Lower leg skin (tissue), 4 donors: Measurements from ENCODE around the gene TBC1D22A. TPM values are rescaled to one million over a fixed set of nuclear protein-coding genes. Genes with fewer than 3 reads are reported as not detected.

Experiments
- DNase-seq, 2 donors: peaks; one replicate each; pipeline ENCODE4 v3.0.0-alpha.2; 2019; ENCODE audit warnings: low spot score in 2 of 2
- H3K4me3 ChIP-seq: fragments of 200-600 bp; sonication (generic); 2 replicates; pipeline ENCODE4 v1.5.1; 2017; ENCODE audit warnings: mild to moderate bottlenecking, low read depth; ENCODE audit not compliant: poor library complexity, severe bottlenecking
- POLR2A ChIP-seq, 2 donors: fragments of 450-650 bp; IDR thresholded peaks; one replicate each; pipeline ENCODE4 v1.6.1; 2016 to 2017; ENCODE audit warnings: antibody characterized with exemption in 2 of 2, mild to moderate bottlenecking in 1 of 2, moderate library complexity in 1 of 2
- WGBS, 2 donors: methylation state at CpG; one replicate each; pipeline ENCODE4 v1.1.5; 2018; 5-methylcytosine and 5-hydroxymethylcytosine counted together
- intact Hi-C: fragments of 100-400 bp; cut with DNase I; formaldehyde crosslinking; loops from one replicate; pipeline ENCODE4 v1.15.0; 2023; ENCODE audit warnings: low total_unique reads
- total RNA-seq, 4 donors: library from RNA; depleted of rRNA; stranded (reverse); fragments of >200 nt; gene quantifications; one replicate each; pipeline ENCODE4 v1.1.0, GENCODE V29; 2016
- TF ChIP-seq, protein P1 (sequence below), 3 donors: fragments of 450-650 bp; IDR thresholded peaks; one replicate each; pipeline ENCODE4 v1.5.1; 2016; ENCODE audit warnings: antibody characterized with exemption in 3 of 3, mild to moderate bottlenecking in 3 of 3, moderate library complexity in 2 of 3

TBC1D22A gene
- total RNA-seq, 4 donors from 2014 or later = 21.8 to 32.3 (median 31.6) TPM

GRCh38 chr22:47146391-47146790, 383.9 kb downstream of the TBC1D22A start:
- no peak for DNase-seq
- WGBS, 2 donors = 88 to 94% methylated on average over 11 of the region's 11 CpGs
- intact Hi-C loops = no loop called here
- TF ChIP-seq, protein P1, sequence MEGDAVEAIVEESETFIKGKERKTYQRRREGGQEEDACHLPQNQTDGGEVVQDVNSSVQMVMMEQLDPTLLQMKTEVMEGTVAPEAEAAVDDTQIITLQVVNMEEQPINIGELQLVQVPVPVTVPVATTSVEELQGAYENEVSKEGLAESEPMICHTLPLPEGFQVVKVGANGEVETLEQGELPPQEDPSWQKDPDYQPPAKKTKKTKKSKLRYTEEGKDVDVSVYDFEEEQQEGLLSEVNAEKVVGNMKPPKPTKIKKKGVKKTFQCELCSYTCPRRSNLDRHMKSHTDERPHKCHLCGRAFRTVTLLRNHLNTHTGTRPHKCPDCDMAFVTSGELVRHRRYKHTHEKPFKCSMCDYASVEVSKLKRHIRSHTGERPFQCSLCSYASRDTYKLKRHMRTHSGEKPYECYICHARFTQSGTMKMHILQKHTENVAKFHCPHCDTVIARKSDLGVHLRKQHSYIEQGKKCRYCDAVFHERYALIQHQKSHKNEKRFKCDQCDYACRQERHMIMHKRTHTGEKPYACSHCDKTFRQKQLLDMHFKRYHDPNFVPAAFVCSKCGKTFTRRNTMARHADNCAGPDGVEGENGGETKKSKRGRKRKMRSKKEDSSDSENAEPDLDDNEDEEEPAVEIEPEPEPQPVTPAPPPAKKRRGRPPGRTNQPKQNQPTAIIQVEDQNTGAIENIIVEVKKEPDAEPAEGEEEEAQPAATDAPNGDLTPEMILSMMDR (IDR thresholded peaks at IDR 0.05) = no peak
- no peak for TF ChIP-seq POLR2A (IDR thresholded peaks at IDR 0.05)
- H3K4me3 ChIP-seq = no peak overlapping the region

GRCh38 chr22:47146941-47147340, 384.5 kb downstream of the TBC1D22A start:
- WGBS, 2 donors = 91 to 94% methylated on average over 16 of the region's 16 CpGs
- no peak for TF ChIP-seq POLR2A (IDR thresholded peaks at IDR 0.05)
- TF ChIP-seq, protein P1 (IDR thresholded peaks at IDR 0.05) = no peak
- DNase-seq = no peak
- no peak overlapping the region for H3K4me3 ChIP-seq
- intact Hi-C loops = no loop called here

DNA sequence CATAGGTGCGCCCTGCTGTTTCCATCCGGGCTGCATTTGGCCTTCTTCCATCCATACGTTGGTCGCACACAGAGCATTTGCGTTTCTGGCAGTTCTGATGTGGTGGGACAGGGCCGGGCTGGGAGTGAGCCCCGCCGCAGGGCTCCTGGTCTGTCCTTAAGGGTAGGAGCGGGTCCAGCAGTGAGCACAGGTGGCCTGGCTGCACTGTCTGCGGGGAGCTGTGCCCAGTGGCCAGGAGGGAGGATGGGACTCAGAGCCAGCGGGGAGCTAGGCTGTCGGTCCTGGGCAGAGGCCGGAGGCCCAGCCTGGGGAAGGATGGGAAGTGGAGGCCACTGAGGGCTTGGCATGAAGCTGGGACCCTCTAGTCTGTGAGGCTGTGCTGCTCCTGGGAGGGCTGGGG, 385.1 kb downstream of the TBC1D22A start:
- 94 to 97% methylated on average over 11 to 13 of the region's 13 CpGs for WGBS, 2 donors
- intact Hi-C loops = no loop called here
- DNase-seq = no peak
- TF ChIP-seq, protein P1 (IDR thresholded peaks at IDR 0.05) = no peak
- no peak for TF ChIP-seq POLR2A (IDR thresholded peaks at IDR 0.05)
- no peak overlapping the region for H3K4me3 ChIP-seq

DNA sequence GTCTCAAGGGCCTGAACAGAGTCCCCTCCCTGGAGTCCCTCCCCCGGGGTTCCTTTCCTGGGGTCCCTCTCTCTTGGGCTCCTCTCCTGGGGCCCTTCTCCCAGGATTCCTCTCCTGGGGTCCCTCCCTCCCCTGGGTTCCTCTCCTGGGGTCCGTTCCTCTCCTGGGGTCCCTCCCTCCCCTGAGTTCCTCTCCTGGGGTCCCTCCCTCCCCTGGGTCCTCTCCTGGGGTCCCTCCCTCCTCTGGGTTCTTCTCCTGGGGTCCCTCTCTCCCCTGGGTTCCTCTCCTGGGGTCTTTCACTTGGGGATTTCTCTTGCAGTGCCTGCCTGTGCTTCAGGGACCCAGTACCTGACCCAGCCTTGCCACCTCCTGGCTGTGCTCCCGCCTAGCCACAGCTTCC, 386.1 kb downstream of the TBC1D22A start:
- WGBS, 2 donors = 81 to 84% methylated on average over 3 of the region's 3 CpGs
- TF ChIP-seq, protein P1 (IDR thresholded peaks at IDR 0.05) = no peak
- TF ChIP-seq POLR2A (IDR thresholded peaks at IDR 0.05) = no peak

DNA sequence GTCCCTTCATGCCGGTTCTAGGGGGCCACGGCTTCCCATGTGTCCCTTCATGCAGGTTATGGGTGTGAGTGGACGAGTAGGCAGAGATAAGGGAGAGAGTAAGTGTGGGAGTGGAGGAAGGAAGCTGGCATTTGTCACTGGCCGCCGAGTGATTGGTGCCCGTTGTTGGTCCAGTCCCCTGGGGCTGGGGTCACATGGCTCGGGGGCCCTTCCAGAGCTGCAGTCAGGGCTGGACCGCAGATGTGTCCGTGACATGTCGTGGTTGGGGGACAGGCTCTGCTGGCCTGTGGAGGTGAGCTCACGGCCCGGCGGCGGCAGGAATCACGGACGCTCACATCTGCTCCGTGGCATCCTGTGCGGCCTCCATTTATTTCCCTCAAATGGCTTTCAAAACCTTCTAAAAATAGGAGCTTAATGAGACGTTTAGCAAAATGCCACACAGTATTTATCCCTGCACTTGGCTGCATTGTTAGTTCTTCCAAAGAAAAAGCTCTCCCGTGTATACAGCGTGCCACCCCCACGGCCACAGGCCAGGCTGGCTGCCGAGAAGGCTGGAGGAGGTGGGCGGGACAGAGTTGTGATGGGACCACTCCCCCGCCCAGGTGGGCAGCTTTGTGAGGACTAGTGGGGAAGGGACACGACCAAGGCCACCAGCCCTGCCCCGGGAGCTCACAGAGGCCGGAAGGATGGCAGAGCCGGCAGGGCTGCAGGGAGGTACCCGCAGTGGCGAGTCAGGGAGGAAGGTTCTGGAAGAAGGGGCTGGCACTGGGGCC, 386.7 kb downstream of the TBC1D22A start:
- TF ChIP-seq, protein P1 (IDR thresholded peaks at IDR 0.05) = no peak
- TF ChIP-seq POLR2A (IDR thresholded peaks at IDR 0.05) = no peak
- 77 to 81% methylated on average over 31 of the region's 31 CpGs for WGBS, 2 donors
- intact Hi-C loops = no loop called here
- H3K4me3 ChIP-seq = no peak overlapping the region
- no peak for DNase-seq

More for the DNA sequence above, 386.1 kb downstream of the TBC1D22A start:
- intact Hi-C loops = no loop called here
- DNase-seq = no peak
- no peak overlapping the region for H3K4me3 ChIP-seq
